ENCODE results near the gene EEF2. TPM values are rescaled to one million over a fixed set of nuclear protein-coding genes. Genes with fewer than 3 reads are reported as not detected.

EEF2 gene
- total and polyA plus RNA-seq, 2 donors (not counting 3 experiments of a cell fraction or from before 2014, with no cell fraction given) = 1,496 to 2,318 TPM

DNA sequence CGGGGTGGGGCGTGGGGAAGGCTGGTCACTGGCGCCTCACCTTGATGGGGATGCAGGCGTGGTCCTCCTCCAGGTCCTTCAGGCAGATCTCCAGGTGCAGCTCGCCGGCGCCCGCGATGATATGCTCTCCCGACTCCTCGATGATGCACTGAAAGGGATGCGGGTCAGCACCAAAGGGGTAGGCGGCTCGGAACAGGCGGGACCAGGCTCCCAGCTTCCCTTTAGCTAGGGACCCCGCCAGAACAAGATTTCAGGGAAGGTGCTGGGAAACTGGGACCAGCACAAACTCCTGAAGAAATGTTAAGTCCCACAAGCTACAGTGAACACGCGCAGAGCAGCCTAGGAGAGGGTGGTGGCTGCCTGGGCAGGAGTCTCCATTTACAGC lies 6.0 kb downstream of the EEF2 start:
- H2AFZ ChIP-seq (ENCODE audit: low read depth, low read length) = no peak overlapping the region
- H3K4me3 ChIP-seq (replicated peaks in 1 of 3; ENCODE audit: insufficient read depth in 1 of 3, low read depth in 1 of 3, low read length in 3 of 3) = no peak overlapping the region
- DNase-seq (ENCODE audit: low read depth, low spot score) (no peak), FAIRE-seq (no peak)
- dilution Hi-C loops (cut with MboI; ENCODE audit: extremely low pct_ligation_motif_present, low sequenced_read_pairs) (no loop called here), intact Hi-C loops (cut with micrococcal nuclease) (no loop called here)
- ChIA-PET CTCF (interaction anchor here (0.9 kb wide), 1 partner anchor 8 kb away, joined by 7 read pairs; no protein-coding TSS in a partner anchor), POLR2A (interaction anchor here (1.1 to 3.9 kb wide), 2 partner anchors 8 to 10 kb away, joined by 4 to 29 read pairs; no protein-coding TSS in a partner anchor)
- no TSS peak for BruUV-seq (replicated peaks)
- H3K4me2 ChIP-seq (ENCODE audit: insufficient read depth, low read length) = no peak overlapping the region
- no peaks in the 10 kb centered on the region for H3K27me3 ChIP-seq (ENCODE audit: control insufficient read depth in 2 of 2, insufficient read depth in 2 of 2, low read length in 2 of 2)
- H3K9me1 ChIP-seq (replicated peaks; ENCODE audit: control insufficient read depth, extremely low read depth, insufficient read depth, low read length) = no peaks in the 10 kb centered on the region
- H3K9me3 ChIP-seq (replicated peaks; ENCODE audit: control insufficient read depth, insufficient read depth, low read length) = no peaks in the 10 kb centered on the region
- peaks cover 13% of the 10 kb centered on the region for H3K4me1 ChIP-seq (ENCODE audit: control insufficient read depth, extremely low read depth, insufficient read depth, low read length)
- H3K27ac ChIP-seq (ENCODE audit: insufficient read depth, low read depth, low read length) = no peak overlapping the region
- H3K79me2 ChIP-seq (ENCODE audit: control insufficient read depth, insufficient read depth, low read length) = peaks cover 88% of the 10 kb centered on the region
- no peaks in the 10 kb centered on the region for H4K20me1 ChIP-seq (replicated peaks; ENCODE audit: control insufficient read depth, extremely low read depth, insufficient read depth, low read length)
- H3K9ac ChIP-seq (replicated peaks; ENCODE audit: extremely low read depth, insufficient read depth, low read length) = no peak overlapping the region
- TF ChIP-seq JUN (IDR thresholded peaks at IDR 0.05; ENCODE audit: borderline replicate concordance, insufficient read depth, insufficient read length, low read depth) (no peak), POLR2AphosphoS5 (IDR thresholded peaks at IDR 0.05; ENCODE audit: insufficient read depth, low read depth, low read length) (no peak), CTCF (IDR thresholded peaks at IDR 0.05; ENCODE audit: extremely low read depth in 1 of 2, insufficient read depth in 1 of 2, low read depth in 1 of 2, low read length in 2 of 2) (no peak), FOS (IDR thresholded peaks at IDR 0.05; ENCODE audit: borderline replicate concordance, insufficient read depth, low read length) (no peak), POLR2A (IDR thresholded peaks at IDR 0.05; ENCODE audit: low read depth, low read length) (no peak), GATA2 (IDR thresholded peaks at IDR 0.05; ENCODE audit: insufficient read depth, insufficient read length, low read depth, low read length) (no peak), EZH2 (IDR thresholded peaks at IDR 0.05; ENCODE audit: borderline replicate concordance, low read depth, low read length, severe bottlenecking) (no peak), MYC (IDR thresholded peaks at IDR 0.05; ENCODE audit: low read depth, low read length) (no peak)
- TF ChIP-seq, protein P1, sequence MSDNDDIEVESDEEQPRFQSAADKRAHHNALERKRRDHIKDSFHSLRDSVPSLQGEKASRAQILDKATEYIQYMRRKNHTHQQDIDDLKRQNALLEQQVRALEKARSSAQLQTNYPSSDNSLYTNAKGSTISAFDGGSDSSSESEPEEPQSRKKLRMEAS (IDR thresholded peaks at IDR 0.05; ENCODE audit: insufficient read depth, insufficient read length) = no peak
- peaks cover 62 to 85% of the 10 kb centered on the region in 2 experiments for H3K36me3 ChIP-seq (ENCODE audit: control insufficient read depth in 2 of 2, extremely low read depth in 1 of 2, insufficient read depth in 2 of 2, low read length in 2 of 2)
